BLaER1 treated with 17β-estradiol and CSF1 and Interleukin-3, amounts not matched to agents 10 nM and 100 nM (cell line): ENCODE data around the gene GNA14.

Experiments used
- H3K27ac ChIP-seq, 11 experiments: shearing (Covaris generic); formaldehyde crosslinking; 2 replicates each; pipeline ENCODE4 v1.8.1; 2022
- H3K27me3 ChIP-seq, 11 experiments: shearing (Covaris generic); formaldehyde crosslinking; 2 replicates each; pipeline ENCODE4 v1.8.1; 2022
- H3K36me3 ChIP-seq, 11 experiments: shearing (Covaris generic); formaldehyde crosslinking; 2 replicates each; pipeline ENCODE4 v1.8.1; 2022
- H3K4me1 ChIP-seq, 10 experiments: shearing (Covaris generic); formaldehyde crosslinking; 2 replicates each; pipeline ENCODE4 v1.8.1; 2022
- H3K4me2 ChIP-seq, 11 experiments: shearing (Covaris generic); formaldehyde crosslinking; 2 replicates each; pipeline ENCODE4 v1.8.1; 2022
- H3K4me3 ChIP-seq, 10 experiments: shearing (Covaris generic); formaldehyde crosslinking; 2 replicates each; pipeline ENCODE4 v1.8.1; 2022
- H3K9ac ChIP-seq, 11 experiments: shearing (Covaris generic); formaldehyde crosslinking; 2 replicates each; pipeline ENCODE4 v1.8.1; 2022
- H3K9me3 ChIP-seq, 11 experiments: shearing (Covaris generic); formaldehyde crosslinking; replicated peaks in 1 of 11; 2 replicates each; pipeline ENCODE4 v1.8.1; 2022
- H4K20me1 ChIP-seq, 11 experiments: shearing (Covaris generic); formaldehyde crosslinking; 2 replicates each; pipeline ENCODE4 v1.8.1; 2022
- Cebpa-rat ChIP-seq, 11 experiments: shearing (Covaris generic); IDR thresholded peaks; 2 replicates each; pipeline ENCODE4 v1.8.1; 2022

GNA14 gene

DNA sequence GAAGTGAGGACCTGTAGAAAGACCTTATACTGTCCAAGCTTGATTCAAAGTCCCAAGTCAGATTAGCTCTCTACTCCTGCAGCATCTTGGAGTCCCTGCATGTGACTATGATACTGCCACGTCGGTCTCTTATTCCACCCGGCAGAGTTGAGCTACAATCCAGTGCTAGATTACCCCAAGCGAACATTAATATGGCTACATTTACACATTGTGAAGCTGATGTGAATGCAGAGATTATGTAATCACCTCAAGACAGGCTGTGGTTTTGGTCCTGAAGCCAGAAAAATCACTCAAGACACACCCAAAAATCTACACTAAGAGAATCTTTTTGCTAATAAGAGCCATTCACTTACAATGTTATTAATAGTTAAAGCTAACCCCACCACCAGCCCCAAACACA, 116.7 kb downstream of the GNA14 start:
- no peaks in the 10 kb centered on the region for H3K27me3 ChIP-seq
- H3K4me2 ChIP-seq, result no peak overlapping the region
- H3K9me3 ChIP-seq, result peaks cover 7 to 43% (median 13%) of the 10 kb centered on the region in 11 experiments; a peak in 20 of 22 replicates
- no peaks in the 10 kb centered on the region for H4K20me1 ChIP-seq
- H3K4me1 ChIP-seq, result no peaks in the 10 kb centered on the region
- no peak overlapping the region for H3K9ac ChIP-seq
- H3K27ac ChIP-seq, result no peak overlapping the region
- no peaks in the 10 kb centered on the region for H3K36me3 ChIP-seq
- no peak for TF ChIP-seq Cebpa-rat (IDR thresholded peaks at IDR 0.05)
- H3K4me3 ChIP-seq, result no peak overlapping the region

- Histone ChIP-seq H3K36me3 (no peaks in the 10 kb centered on the region), H3K4me2 (no peak overlapping the region), H3K4me1 (no peaks in the 10 kb centered on the region), H3K9me3 (peaks cover 12 to 33% (median 19%) of the 10 kb centered on the region in 11 experiments; a peak in 20 of 22 replicates), H3K9ac (no peak overlapping the region), H3K27me3 (no peaks in the 10 kb centered on the region), H4K20me1 (no peaks in the 10 kb centered on the region), H3K4me3 (no peak overlapping the region), H3K27ac (no peak overlapping the region)
- no peak for TF ChIP-seq Cebpa-rat (IDR thresholded peaks at IDR 0.05)
These were observed 124.2 kb downstream of the GNA14 start for GRCh38 chr9:77523891-77524290.

DNA sequence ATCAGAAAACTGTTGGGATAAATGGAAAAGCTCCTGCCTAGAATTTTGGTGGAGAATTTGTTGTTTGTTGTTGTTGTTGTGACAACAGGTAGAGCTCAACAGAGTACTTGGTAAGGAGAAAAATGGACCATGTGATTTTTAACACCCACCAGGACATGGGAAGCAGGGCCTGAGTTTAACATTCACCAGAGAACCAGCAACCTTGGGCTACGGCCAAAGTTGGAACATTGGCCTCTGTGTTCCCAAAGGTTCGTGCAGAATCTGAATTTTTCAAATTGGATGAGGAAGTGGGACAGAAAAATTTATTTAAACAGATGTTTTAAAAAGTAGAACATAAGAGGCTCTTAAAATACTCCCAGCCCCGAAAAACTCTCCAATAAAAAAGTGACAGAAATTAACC, 127.0 kb downstream of the GNA14 start:
- Histone ChIP-seq H3K9me3 (peaks cover 0 to 8% (median 3%) of the 10 kb centered on the region in 11 experiments; a peak in 16 of 22 replicates), H3K9ac (no peak overlapping the region), H4K20me1 (no peaks in the 10 kb centered on the region), H3K36me3 (no peaks in the 10 kb centered on the region), H3K4me1 (peaks cover 0 to 3% (median 2%) of the 10 kb centered on the region in 10 experiments; a peak in 15 of 20 replicates), H3K4me2 (no peak overlapping the region), H3K4me3 (no peak overlapping the region), H3K27ac (no peak overlapping the region), H3K27me3 (no peaks in the 10 kb centered on the region)
- TF ChIP-seq Cebpa-rat (IDR thresholded peaks at IDR 0.05), result no peak

GRCh38 chr9:77518688-77519087, 129.4 kb downstream of the GNA14 start:
- Histone ChIP-seq H3K4me1 (peaks cover 21 to 27% (median 25%) of the 10 kb centered on the region in 10 experiments), H3K9ac (no peak overlapping the region), H3K4me3 (no peak overlapping the region), H3K9me3 (peaks cover 0 to 8% (median 6%) of the 10 kb centered on the region in 11 experiments; a peak in 10 of 22 replicates), H3K36me3 (no peaks in the 10 kb centered on the region), H4K20me1 (no peaks in the 10 kb centered on the region), H3K4me2 (no peak overlapping the region), H3K27ac (no peak overlapping the region), H3K27me3 (no peaks in the 10 kb centered on the region)
- no peak for TF ChIP-seq Cebpa-rat (IDR thresholded peaks at IDR 0.05)

DNA sequence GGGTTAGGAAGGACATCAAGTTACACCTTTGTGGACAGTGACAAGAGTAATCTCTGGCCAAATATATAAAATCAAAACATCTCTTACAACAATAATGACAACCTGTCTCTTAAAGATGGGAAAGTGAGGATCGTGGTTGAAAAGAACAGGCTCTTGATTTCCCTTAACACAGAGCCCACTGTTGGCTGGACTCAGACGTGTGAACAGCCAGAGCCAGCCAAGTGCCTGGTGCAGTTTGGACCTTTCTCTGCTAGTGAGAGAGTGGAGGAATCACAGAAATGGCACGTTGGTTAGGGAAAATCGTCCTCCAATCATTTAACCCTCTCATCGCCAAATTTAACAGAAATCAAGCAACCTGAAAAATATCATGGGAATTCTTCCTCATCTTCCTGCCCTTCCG, 131.3 kb downstream of the GNA14 start:
- peaks cover 23 to 31% (median 28%) of the 10 kb centered on the region in 10 experiments for H3K4me1 ChIP-seq
- no peak overlapping the region for H3K27ac ChIP-seq
- no peak overlapping the region for H3K9ac ChIP-seq
- H3K36me3 ChIP-seq, result no peaks in the 10 kb centered on the region
- peaks cover 0 to 15% (median 8%) of the 10 kb centered on the region in 11 experiments; a peak in 13 of 22 replicates for H3K9me3 ChIP-seq
- no peak overlapping the region for H3K4me3 ChIP-seq
- H3K27me3 ChIP-seq, result no peaks in the 10 kb centered on the region
- no peak overlapping the region for H3K4me2 ChIP-seq
- no peaks in the 10 kb centered on the region for H4K20me1 ChIP-seq
- TF ChIP-seq Cebpa-rat (IDR thresholded peaks at IDR 0.05), result no peak

- no peaks in the 10 kb centered on the region for H3K27me3 ChIP-seq
These were observed 133.0 kb downstream of the GNA14 start for GRCh38 chr9:77514886-77515711.

DNA sequence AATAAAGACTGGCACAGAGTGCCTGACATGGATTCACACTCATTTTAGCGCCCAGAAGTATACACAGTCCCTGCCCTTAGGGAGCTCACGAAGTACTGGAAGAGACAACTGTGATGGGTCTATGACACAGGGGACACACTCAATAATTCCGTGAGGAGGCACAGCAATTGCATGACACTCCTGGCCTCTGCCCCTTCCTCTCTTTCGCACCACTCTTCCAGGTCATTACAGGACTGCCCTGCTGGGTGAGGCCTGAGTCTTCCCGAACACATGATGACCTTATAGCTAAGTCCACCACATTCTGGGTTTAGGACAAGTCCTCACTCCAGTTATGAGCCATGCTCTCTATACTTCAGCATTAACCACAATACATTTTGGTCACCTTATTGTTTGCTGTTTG, 134.7 kb downstream of the GNA14 start:
- TF ChIP-seq Cebpa-rat (IDR thresholded peaks at IDR 0.05), result no peak
- Histone ChIP-seq H3K27me3 (no peaks in the 10 kb centered on the region), H3K9me3 (peaks cover 0 to 15% (median 8%) of the 10 kb centered on the region in 11 experiments; a peak in 13 of 22 replicates), H3K27ac (no peak overlapping the region), H4K20me1 (no peaks in the 10 kb centered on the region), H3K4me1 (peaks cover 23 to 31% (median 28%) of the 10 kb centered on the region in 10 experiments), H3K9ac (no peak overlapping the region), H3K36me3 (no peaks in the 10 kb centered on the region), H3K4me3 (no peak overlapping the region), H3K4me2 (peak overlapping the region in 5 of 11 experiments; percentile 65 to 91 (median 87); a peak in 8 of 22 replicates)

More at GRCh38 chr9:77514886-77515711, 133.0 kb downstream of the GNA14 start:
- no peak for TF ChIP-seq Cebpa-rat (IDR thresholded peaks at IDR 0.05)
- H3K9ac ChIP-seq, result peak overlapping the region in 4 of 11 experiments; percentile 3 to 23 (median 12); a peak in 4 of 22 replicates
- peak overlapping the region in 4 of 10 experiments; percentile 6 to 29 (median 24); a peak in 3 of 20 replicates for H3K4me3 ChIP-seq
- H3K4me2 ChIP-seq, result peak overlapping the region; percentile 65 to 91 (median 81)
- no peaks in the 10 kb centered on the region for H4K20me1 ChIP-seq
- peaks cover 0 to 15% (median 8%) of the 10 kb centered on the region in 11 experiments; a peak in 13 of 22 replicates for H3K9me3 ChIP-seq
- H3K4me1 ChIP-seq, result peaks cover 23 to 31% (median 28%) of the 10 kb centered on the region in 10 experiments
- H3K36me3 ChIP-seq, result no peaks in the 10 kb centered on the region
- peak overlapping the region in 8 of 11 experiments; percentile 27 to 67 (median 42); a peak in 14 of 22 replicates for H3K27ac ChIP-seq

DNA sequence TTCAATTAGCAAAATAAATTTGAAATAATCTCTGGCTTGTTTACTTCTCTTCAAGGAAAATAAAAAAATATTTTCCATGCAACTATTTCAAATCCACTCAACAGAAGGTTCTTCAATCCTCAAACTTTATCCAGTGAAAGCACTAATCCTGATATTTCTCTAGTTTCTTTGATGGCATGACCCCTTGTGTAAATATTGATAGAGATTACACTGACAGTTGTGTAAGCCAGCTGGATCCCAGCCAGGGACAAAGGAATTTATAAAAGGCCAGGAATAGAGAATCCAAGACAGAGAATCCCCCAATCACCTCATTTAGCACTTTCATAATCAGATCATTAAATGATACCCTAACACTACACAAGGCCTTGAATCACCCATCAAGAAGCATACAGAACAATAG, 135.2 kb downstream of the GNA14 start:
- no peak for TF ChIP-seq Cebpa-rat (IDR thresholded peaks at IDR 0.05)
- no peak overlapping the region for H3K4me2 ChIP-seq

DNA sequence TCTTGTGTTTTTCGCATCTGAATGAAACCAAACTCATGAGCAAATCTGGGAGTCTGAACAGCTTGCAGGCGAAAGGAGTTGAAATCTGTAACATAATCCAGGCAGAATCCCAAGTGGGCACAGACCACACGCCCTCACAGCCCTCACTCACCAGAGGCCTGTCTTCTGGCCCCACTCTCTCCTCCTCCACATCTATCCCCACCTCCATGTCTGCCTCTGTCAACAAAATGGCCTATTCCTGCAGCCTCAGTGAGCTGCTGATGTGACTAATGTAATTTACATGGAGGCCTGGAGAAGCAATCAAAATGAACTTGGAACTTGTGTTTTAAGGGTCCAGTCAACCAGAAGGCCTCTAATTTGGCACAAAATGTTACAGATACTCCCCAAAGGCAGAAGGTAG, 136.6 kb downstream of the GNA14 start:
- Histone ChIP-seq H3K4me2 (no peak overlapping the region), H3K9ac (no peak overlapping the region), H3K27me3 (no peaks in the 10 kb centered on the region), H3K36me3 (no peaks in the 10 kb centered on the region), H3K27ac (no peak overlapping the region), H3K4me3 (no peak overlapping the region), H4K20me1 (no peaks in the 10 kb centered on the region), H3K9me3 (peaks cover 0 to 15% (median 8%) of the 10 kb centered on the region in 11 experiments; a peak in 13 of 22 replicates), H3K4me1 (peaks cover 23 to 31% (median 28%) of the 10 kb centered on the region in 10 experiments)
- no peak for TF ChIP-seq Cebpa-rat (IDR thresholded peaks at IDR 0.05)

More for the DNA sequence above, 135.2 kb downstream of the GNA14 start:
- no peak overlapping the region for H3K9ac ChIP-seq
- H3K27ac ChIP-seq, result no peak overlapping the region
- no peaks in the 10 kb centered on the region for H3K36me3 ChIP-seq
- H3K4me3 ChIP-seq, result no peak overlapping the region
- H3K9me3 ChIP-seq, result peaks cover 0 to 15% (median 8%) of the 10 kb centered on the region in 11 experiments; a peak in 13 of 22 replicates
- H3K27me3 ChIP-seq, result no peaks in the 10 kb centered on the region
- peaks cover 23 to 31% (median 28%) of the 10 kb centered on the region in 10 experiments for H3K4me1 ChIP-seq
- H4K20me1 ChIP-seq, result no peaks in the 10 kb centered on the region
